AG04449 (cell line): ENCODE measurements around the gene DCDC2C.
"Not testable (repeated sequence)": the region's sequence is repeated elsewhere in the genome, so short reads cannot be mapped to it uniquely, and the experiment has no call there.

Source experiments
- CTCF ChIA-PET: fragments of 350-600 bp; formaldehyde crosslinking; extraction: SDS; loops from one replicate; lab custom pipeline; 2021; ENCODE audit warnings: antibody characterized with exemption; lab: Yijun Ruan, JAX
- POLR2A ChIA-PET: fragments of 400-600, 350-600 bp; formaldehyde crosslinking; extraction: SDS; loops from one replicate; lab custom pipeline; 2020; ENCODE audit warnings: antibody characterized with exemption, inconsistent platforms; lab: Yijun Ruan, JAX
- DNase-seq: peaks from one replicate; pipeline ENCODE4 v3.0.0-alpha.2; 2010; ENCODE audit warnings: low read depth, low spot score
- H3K4me3 ChIP-seq: 2 replicates; pipeline ENCODE4 v1.5.1; 2011; ENCODE audit warnings: low read depth, mild to moderate bottlenecking, control low read depth, low read length
- CTCF ChIP-seq: IDR thresholded peaks from one replicate; pipeline ENCODE4 v1.5.1; 2011; ENCODE audit warnings: mild to moderate bottlenecking, moderate library complexity, low read length, control low read depth, inconsistent platforms; ENCODE audit not compliant: insufficient read depth; ENCODE audit errors: missing control alignments

Gene DCDC2C

GRCh38 chr2:3814706-3815245 is 111.4 kb downstream of the DCDC2C start:
- CTCF ChIA-PET: no interaction called here
- H3K4me3 ChIP-seq: no peak overlapping the region
- DNase-seq: no peak
- TF ChIP-seq CTCF: no peak
- POLR2A ChIA-PET: no interaction called here

- CTCF ChIA-PET, H3K4me3 ChIP-seq, POLR2A ChIA-PET, DNase-seq: not testable (repeated sequence)
These were observed 113.8 kb downstream of the DCDC2C start for GRCh38 chr2:3817144-3817543.

GRCh38 chr2:3823748-3824147 is 120.4 kb downstream of the DCDC2C start:
- ChIA-PET CTCF (no interaction called here), POLR2A (no interaction called here)
- no peak for DNase-seq
- H3K4me3 ChIP-seq: no peak overlapping the region
- TF ChIP-seq CTCF: no peak

GRCh38 chr2:3827673-3828575 is 124.5 kb downstream of the DCDC2C start:
- CTCF ChIA-PET: interaction anchor here (0.8 to 6.6 kb wide), 12 partner anchors 16 to 136 kb away, joined by 3 to 88 read pairs (median 4); no protein-coding TSS in a partner anchor
- peak; percentile 61 for TF ChIP-seq CTCF
- H3K4me3 ChIP-seq: no peak overlapping the region
- peak; percentile 1 for DNase-seq
- POLR2A ChIA-PET: no interaction called here

- DNase-seq: no peak
- CTCF ChIA-PET: interaction anchor here (6.6 kb wide), 1 partner anchor 102 kb away, joined by 88 read pairs; no protein-coding TSS in a partner anchor
- no peak for TF ChIP-seq CTCF
- H3K4me3 ChIP-seq: no peak overlapping the region
- POLR2A ChIA-PET: no interaction called here
These were observed 127.4 kb downstream of the DCDC2C start for GRCh38 chr2:3830796-3831195.

- CTCF ChIA-PET: no interaction called here
These were observed 133.7 kb downstream of the DCDC2C start for GRCh38 chr2:3837086-3837485.

More at GRCh38 chr2:3837086-3837485, 133.7 kb downstream of the DCDC2C start:
- no peak for TF ChIP-seq CTCF
- POLR2A ChIA-PET: no interaction called here
- no peak overlapping the region for H3K4me3 ChIP-seq
- no peak for DNase-seq
